Progenitor cell of endocrine pancreas (in vitro differentiated cells): ENCODE measurements around the gene SEC24D. TPM values are rescaled to one million over a fixed set of nuclear protein-coding genes. Genes with fewer than 3 reads are reported as not detected.

Experiments
- DNase-seq: peaks from one replicate; pipeline ENCODE4 v3.0.0; 2021; ENCODE audit warnings: low spot score; ENCODE audit not compliant: unreplicated experiment
- H3K27ac Mint-ChIP-seq: 2 replicates; pipeline ENCODE4 v1.8.0; 2021; ENCODE audit warnings: mild to moderate bottlenecking, moderate library complexity, mixed read lengths
- H3K27me3 Mint-ChIP-seq: 2 replicates; pipeline ENCODE4 v1.8.0; 2021; ENCODE audit warnings: mixed read lengths
- H3K36me3 Mint-ChIP-seq: 2 replicates; pipeline ENCODE4 v1.8.0; 2022; ENCODE audit warnings: mixed read lengths; ENCODE audit not compliant: insufficient read depth
- H3K4me1 Mint-ChIP-seq: 2 replicates; pipeline ENCODE4 v1.8.0; 2021; ENCODE audit warnings: low read depth, mixed read lengths
- H3K4me3 Mint-ChIP-seq: 2 replicates; pipeline ENCODE4 v1.8.0; 2021; ENCODE audit warnings: low read depth, mild to moderate bottlenecking, moderate library complexity, mixed read lengths
- H3K9me3 Mint-ChIP-seq: 2 replicates; pipeline ENCODE4 v1.8.0; 2021; ENCODE audit warnings: low read depth, mixed read lengths
- total RNA-seq: library from RNA; stranded (reverse); gene quantifications from 2 replicates; pipeline ENCODE4 v1.2.1, GENCODE V29; 2021
- TF ChIP-seq, protein P1 (sequence below): fragments of 200-600 bp; sonication (generic); IDR thresholded peaks from one replicate; pipeline ENCODE4 v1.5.0; 2021; ENCODE audit warnings: antibody characterized with exemption, mild to moderate bottlenecking; ENCODE audit not compliant: unreplicated experiment

SEC24D gene
- total RNA-seq, 1 donor from 2014 or later, result 30.2 TPM

- no peaks in the 10 kb centered on the region for H3K9me3 Mint-ChIP-seq
- H3K27me3 Mint-ChIP-seq, result peaks cover 4% of the 10 kb centered on the region
- peak; percentile 13 for DNase-seq
- no peak overlapping the region for H3K4me3 Mint-ChIP-seq
- TF ChIP-seq, protein P1, sequence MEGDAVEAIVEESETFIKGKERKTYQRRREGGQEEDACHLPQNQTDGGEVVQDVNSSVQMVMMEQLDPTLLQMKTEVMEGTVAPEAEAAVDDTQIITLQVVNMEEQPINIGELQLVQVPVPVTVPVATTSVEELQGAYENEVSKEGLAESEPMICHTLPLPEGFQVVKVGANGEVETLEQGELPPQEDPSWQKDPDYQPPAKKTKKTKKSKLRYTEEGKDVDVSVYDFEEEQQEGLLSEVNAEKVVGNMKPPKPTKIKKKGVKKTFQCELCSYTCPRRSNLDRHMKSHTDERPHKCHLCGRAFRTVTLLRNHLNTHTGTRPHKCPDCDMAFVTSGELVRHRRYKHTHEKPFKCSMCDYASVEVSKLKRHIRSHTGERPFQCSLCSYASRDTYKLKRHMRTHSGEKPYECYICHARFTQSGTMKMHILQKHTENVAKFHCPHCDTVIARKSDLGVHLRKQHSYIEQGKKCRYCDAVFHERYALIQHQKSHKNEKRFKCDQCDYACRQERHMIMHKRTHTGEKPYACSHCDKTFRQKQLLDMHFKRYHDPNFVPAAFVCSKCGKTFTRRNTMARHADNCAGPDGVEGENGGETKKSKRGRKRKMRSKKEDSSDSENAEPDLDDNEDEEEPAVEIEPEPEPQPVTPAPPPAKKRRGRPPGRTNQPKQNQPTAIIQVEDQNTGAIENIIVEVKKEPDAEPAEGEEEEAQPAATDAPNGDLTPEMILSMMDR, result peak; percentile 61
- no peaks in the 10 kb centered on the region for H3K4me1 Mint-ChIP-seq
- H3K27ac Mint-ChIP-seq, result no peak overlapping the region
- no peaks in the 10 kb centered on the region for H3K36me3 Mint-ChIP-seq
Observed at GRCh38 chr4:118865091-118865708, 29.3 kb upstream of the SEC24D start.

DNA sequence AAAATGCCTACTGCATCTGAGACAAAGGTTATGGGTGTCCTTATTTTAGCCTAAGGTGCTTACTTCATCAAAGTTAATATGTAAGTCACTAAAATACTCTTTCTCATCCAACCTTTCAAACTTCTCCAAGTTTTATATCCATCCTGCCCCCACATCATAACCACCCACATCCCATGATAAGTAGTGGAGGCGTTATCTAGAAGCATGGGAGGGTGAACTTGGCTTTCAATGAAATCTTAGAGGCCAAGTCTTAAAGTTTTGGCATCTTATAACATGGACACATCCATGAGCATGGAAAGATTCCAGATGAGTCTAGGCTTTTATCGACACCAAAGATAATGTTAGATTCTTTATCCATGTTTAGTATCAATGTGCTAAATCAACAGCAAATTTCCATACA is 22.9 kb upstream of the SEC24D start:
- no peaks in the 10 kb centered on the region for H3K27me3 Mint-ChIP-seq
- no peaks in the 10 kb centered on the region for H3K4me1 Mint-ChIP-seq

DNA sequence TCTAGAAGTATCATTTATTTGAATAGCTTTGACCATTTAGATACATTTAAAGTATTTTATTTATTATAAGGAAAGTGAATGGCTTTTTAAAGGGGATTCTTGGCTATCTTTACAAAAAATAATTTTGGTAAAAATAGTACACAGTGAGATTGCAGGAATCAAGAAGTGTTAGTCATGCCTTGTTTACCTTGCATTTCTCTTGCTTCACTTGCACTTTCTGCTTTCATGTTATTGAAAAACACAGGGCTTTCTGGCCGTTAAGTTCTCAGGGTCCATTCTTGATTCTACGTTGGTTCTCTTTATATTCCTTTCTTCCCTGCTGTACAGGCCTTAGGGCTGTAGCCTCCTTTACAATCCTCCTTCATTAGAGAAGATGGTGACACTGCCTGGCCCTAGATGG is 21.8 kb upstream of the SEC24D start:
- Mint-ChIP-seq H3K27me3 (no peaks in the 10 kb centered on the region), H3K4me1 (no peaks in the 10 kb centered on the region), H3K9me3 (peaks cover 3% of the 10 kb centered on the region), H3K4me3 (no peak overlapping the region), H3K27ac (no peak overlapping the region), H3K36me3 (no peaks in the 10 kb centered on the region)
- no peak for DNase-seq
- TF ChIP-seq, protein P1, result no peak

More for the DNA sequence above, 22.9 kb upstream of the SEC24D start:
- Mint-ChIP-seq H3K9me3 (peaks cover 3% of the 10 kb centered on the region), H3K27ac (no peak overlapping the region), H3K36me3 (no peaks in the 10 kb centered on the region), H3K4me3 (no peak overlapping the region)
- TF ChIP-seq, protein P1, result no peak
- DNase-seq, result no peak

- Mint-ChIP-seq H3K4me1 (no peaks in the 10 kb centered on the region), H3K27ac (no peak overlapping the region), H3K4me3 (no peak overlapping the region), H3K27me3 (peaks cover 23% of the 10 kb centered on the region), H3K36me3 (no peaks in the 10 kb centered on the region), H3K9me3 (no peaks in the 10 kb centered on the region)
- DNase-seq, result no peak
- TF ChIP-seq, protein P1, result no peak
Observed at GRCh38 chr4:118850488-118851173, 14.7 kb upstream of the SEC24D start.

DNA sequence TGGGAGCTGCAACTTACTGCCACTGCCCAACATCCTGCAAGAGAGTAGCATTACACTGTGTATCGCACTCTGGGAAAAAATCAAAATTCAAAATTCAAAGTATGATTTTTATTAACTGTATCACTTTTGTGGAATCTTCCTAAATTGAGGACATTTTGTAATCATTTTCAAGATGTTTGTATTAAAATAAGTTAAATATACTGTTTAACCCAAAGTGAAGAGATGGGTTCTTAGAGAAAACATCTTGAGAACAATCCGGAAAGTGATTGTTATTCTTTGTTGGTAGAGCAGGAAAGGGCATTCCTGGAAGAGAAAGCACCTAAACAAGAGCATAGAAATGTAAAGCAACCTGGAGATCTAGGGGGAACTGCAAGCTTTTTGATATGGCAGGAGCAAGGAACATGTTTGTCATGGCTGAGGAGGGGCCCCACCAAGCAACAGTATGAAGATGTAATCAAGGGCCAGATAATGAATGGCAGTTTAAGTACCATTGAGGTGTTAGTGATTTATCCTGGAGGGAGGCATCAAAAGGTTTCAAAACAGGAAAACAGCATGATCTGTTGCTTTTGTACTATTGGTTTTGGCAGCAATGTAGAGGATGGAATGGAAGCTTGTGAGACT is 14.1 kb upstream of the SEC24D start:
- no peak overlapping the region for H3K4me3 Mint-ChIP-seq
- no peaks in the 10 kb centered on the region for H3K4me1 Mint-ChIP-seq
- H3K27me3 Mint-ChIP-seq, result peaks cover 23% of the 10 kb centered on the region
- no peak overlapping the region for H3K27ac Mint-ChIP-seq
- no peak for DNase-seq
- H3K36me3 Mint-ChIP-seq, result no peaks in the 10 kb centered on the region
- H3K9me3 Mint-ChIP-seq, result no peaks in the 10 kb centered on the region
- TF ChIP-seq, protein P1, result no peak
